DMS53 (cell line): ENCODE results near the gene JADE2.
"Not testable (repeated sequence)": the region's sequence is repeated elsewhere in the genome, so short reads cannot be mapped to it uniquely, and the experiment has no call there.

Experiments
- DNase-seq: peaks from one replicate; lab custom pipeline; 2025; lab: John Stamatoyannopoulos, UW

Gene JADE2

GRCh38 chr5:134507452-134507851, 18.0 kb upstream of the JADE2 start:
- peak; percentile 75 for DNase-seq

GRCh38 chr5:134508521-134509195, 16.8 kb upstream of the JADE2 start:
- DNase-seq = no peak

DNA sequence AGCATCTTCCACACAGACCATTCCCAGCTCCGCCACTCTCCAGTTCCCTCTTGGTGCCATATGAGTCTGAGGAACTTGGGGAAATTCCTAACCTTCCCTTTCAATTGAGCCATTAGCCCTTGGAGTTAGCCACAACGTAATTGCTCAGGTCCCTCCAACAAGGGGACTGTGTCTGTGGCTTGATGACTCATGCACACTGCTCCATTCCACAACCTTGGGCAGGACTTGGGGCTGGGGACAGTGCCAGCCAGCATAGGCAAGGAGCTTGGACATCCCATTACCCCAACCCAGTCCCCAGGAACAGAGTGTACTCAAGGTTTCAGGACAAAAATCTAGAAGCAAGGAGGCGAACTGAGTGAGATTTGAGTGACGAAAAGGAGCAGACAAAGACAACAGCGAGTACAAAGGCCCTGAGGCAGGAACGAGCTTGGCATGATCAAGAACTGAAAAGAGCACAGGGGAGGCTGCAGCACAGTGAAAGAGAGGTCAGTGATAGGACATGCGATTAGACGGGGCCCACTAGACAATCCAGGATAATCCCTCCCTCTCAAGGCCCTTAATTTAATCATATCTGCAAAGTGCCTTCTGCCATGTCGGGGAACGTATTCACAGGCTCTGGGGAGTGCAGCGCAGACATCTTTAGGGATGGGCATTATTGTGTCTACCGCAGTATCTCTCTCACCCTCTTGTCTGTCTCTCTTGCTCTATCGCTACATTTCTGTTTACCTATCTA, 16.0 kb upstream of the JADE2 start:
- DNase-seq = peak; percentile 51

GRCh38 chr5:134510970-134511795, 14.3 kb upstream of the JADE2 start:
- DNase-seq = peak; percentile 92

- peak; percentile 97 for DNase-seq
These were observed 13.4 kb upstream of the JADE2 start for GRCh38 chr5:134511796-134512660.

GRCh38 chr5:134512661-134512999, 12.8 kb upstream of the JADE2 start:
- peak; percentile 60 for DNase-seq

GRCh38 chr5:134515801-134516200, 9.7 kb upstream of the JADE2 start:
- DNase-seq = no peak

DNA sequence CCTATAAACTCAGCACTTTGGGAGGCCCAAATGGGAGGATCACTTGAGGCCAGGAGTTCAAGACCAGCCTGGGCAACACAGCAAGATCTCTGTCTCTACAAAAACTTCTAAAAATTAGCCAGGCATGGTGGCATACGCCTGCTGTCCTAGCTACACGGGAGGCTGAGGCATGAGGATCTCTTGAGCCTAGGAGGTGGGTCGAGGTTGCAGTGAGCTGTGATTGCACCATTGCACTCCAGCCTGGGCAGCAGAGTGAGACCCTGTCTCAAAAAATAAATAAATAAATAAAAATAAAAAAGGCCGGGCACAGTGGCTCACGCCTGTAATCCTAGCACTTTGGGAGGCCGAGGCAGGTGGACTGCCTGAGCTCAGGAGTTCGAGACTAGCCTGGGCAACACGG, 8.5 kb upstream of the JADE2 start:
- DNase-seq = not testable (repeated sequence)

- DNase-seq = no peak
These were observed 7.9 kb upstream of the JADE2 start for GRCh38 chr5:134517553-134517952.

DNA sequence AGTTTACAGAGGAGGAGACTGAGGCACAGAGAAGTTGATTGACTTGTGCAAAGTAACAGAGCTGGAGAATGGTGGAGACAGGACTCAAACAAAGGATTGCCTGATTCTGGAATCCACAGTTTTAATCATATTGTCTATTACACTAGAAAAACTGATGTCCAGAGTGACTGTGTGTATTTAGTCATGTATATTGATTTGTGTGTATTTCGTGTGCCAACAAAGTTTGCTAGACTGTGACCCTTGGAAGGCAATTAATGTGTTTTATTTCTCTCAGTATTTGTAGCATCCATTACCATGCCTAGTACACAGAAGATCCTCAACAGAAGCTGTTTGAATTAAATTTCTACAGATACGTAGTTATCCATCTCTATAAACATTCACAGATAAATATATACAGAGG, 5.5 kb upstream of the JADE2 start:
- no peak for DNase-seq

GRCh38 chr5:134521841-134522240, 3.6 kb upstream of the JADE2 start:
- DNase-seq = no peak

DNA sequence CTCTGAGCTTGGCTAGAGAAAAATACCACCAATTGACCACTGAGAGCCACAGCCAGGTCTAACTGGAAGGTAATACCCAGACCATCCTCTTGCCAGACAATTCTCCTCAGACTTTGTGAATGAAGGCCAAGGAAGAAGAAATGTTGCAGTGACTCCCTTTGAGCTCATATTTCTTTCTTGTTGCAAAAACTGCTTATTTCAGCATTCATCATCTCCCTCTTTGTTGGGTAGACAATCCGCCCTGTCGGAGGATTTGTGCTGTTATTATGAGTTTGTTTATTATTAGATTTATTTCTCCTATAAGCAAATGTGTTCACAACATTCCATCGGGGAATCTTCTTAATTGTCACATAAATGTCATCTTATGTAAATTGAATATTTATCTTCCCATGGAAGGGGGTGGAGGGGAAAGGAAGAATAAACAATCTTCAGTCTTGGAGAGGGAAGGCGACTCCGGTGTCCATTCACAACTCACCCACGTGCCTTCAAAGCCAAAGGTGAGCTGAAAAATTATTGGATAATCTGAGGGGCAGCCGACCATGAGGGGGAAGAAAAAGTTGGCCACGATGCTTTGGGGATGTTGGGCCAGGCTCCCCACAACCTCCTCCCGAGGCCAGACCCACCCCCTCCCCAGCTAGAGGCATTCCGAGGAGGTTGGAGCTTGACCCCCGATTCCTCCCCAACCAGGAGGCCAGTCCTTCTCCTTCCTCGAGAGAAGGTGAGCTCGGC, 1.8 kb upstream of the JADE2 start:
- peak; percentile 49 for DNase-seq

GRCh38 chr5:134524272-134524825, 1.1 kb upstream of the JADE2 start:
- DNase-seq = peak; percentile 90

GRCh38 chr5:134525683-134526482, 413 bp downstream of the JADE2 start:
- DNase-seq = peak; percentile 93

DNA sequence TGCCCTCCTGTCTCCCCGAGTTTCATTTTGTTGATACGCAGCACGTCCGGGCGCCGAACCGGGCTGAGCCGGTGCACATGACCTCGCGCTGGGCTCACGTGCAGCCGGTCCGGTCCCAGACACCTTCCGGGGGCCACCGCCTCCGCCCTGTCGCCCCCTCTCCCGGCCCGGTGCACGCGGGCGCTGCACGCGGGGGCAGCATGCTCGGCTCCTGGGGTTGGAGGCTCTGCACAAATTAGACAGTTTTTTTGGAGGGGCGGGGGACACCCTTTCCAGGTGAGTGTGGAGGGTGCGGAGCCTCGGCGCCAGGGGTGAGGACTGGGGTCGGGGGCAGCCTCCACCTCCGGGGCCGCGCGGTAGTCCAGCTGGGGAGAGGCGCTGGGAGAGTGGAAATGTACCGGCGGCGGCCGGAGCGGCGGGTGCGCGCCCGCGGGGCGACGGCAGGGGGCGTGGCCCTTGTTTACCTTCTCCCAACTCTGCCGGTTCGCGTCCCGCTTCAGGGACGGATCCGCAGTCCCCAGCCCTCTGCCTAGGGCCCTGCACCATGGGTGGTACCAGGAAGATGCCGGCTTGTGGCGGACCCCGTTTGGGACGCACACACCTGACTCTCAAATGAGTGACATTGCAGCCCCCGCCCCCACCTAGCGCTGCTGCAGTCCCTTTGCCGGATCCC, 1.1 kb downstream of the JADE2 start:
- DNase-seq = peak; percentile 97

GRCh38 chr5:134527156-134527960, 1.9 kb downstream of the JADE2 start:
- DNase-seq = peak; percentile 97

GRCh38 chr5:134527961-134528424, 2.5 kb downstream of the JADE2 start:
- DNase-seq = no peak

DNA sequence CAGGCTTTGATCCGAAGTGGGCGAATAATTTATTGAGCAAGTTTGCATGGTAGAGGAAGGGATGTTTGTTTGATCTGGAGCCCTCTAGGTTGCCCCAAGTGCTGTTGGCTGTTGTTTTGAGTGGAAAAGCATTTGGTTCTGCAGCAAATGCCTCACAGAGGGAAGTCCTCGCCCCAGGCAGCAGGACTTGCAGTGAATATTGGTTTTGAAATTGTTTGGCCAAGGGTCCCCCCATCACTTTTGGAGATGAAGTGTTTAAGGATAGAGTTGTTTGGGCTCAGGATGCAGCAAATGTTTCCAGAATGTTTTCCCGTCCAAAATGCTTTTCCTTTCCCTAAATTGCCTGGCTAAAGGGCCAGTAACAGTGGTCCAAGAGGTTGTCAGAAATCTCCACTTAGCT, 3.1 kb downstream of the JADE2 start:
- DNase-seq = no peak

GRCh38 chr5:134529460-134529859, 4.0 kb downstream of the JADE2 start:
- DNase-seq = no peak
